Raji (cell line): Measurements from ENCODE around the gene PPT2.

Experiments
- POLR2A ChIP-seq: IDR thresholded peaks from 2 replicates; pipeline ENCODE4 v1.6.1; 2011; ENCODE audit warnings: low read depth, low read length, control low read depth; ENCODE audit not compliant: insufficient read depth

The PPT2 gene

DNA sequence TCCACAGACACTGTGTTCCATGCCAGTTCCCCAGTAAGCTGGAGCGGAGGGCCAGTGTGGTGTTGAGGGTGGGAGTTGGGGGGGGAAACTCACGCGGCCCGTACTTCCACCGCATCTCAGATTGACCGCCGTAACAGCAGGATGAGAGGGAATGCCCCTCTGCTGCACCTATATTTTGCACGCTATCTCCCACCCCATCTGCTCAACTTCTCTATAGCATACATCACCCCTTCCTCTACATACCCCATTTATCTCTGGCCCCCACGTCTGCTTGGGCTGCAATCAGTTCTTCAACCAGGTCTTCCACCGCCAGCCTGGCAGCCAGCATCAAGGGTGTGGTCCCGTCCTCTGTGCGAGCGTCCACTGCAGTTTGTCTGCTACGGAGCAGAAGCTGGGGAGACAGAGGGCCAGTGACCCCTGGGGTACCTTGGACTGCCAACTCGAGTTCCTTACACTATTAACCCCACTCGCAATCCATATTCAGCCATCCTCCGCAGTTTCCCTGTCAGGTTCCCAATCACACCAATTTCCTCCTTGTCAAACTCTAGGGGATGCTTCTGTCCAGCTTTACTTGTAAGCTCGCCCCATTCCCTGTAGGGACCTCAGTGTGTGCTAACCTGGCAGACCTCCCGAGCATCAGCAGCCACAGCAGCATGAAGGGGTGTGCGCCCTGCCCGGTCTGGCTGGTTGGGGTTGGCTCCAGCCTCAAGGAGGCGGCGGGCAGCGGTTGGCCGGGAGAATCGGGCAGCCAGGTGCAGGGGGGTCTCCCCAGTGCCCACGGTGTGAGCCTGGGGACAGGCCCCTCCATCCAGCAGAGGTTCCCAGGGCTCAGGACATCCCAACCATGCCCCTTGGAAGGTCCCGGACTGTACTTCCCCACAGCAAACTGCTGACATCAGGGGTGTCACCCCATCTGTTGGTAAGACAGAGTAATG, 43.0 kb downstream of the PPT2 start:
- TF ChIP-seq POLR2A: no peak; the same call in 1 of the 2 replicates

DNA sequence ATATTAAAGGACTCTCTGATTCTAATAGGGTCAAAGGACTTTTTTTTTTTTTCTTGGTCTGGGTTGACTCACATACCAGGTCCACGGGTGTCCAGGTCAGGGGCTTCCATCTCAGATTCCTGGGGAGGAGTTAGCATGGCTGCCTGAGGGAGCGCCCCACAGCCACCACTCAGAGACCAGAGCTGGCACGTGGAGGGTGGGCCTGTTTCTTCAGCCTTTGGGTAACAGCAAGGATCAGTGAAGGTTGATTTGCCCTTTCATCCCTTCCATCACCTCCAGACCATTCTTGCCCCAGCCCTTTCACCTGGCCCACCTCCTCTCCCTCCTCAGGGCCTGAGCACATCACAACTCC, 44.4 kb downstream of the PPT2 start:
- no peak for TF ChIP-seq POLR2A

DNA sequence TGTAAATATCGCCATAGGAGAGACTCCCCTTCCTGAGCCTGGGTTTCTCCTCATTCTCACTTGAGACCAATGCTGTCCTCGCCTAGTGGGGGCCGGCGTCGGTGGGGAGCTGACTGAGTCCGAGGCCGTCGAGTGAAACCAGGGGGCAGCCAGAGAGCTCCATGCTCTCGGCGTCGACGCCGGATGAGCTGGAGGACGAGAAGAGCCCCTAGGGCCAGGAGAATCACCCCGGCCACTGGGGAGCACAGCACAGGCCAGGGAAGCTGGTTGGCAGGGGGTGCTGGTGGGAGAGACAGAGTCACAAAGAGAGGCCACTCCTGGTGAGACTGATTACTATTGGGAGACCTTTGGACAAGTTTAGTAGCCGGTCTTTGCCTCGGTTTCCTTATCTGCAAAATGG, 44.9 kb downstream of the PPT2 start:
- TF ChIP-seq POLR2A: no peak

DNA sequence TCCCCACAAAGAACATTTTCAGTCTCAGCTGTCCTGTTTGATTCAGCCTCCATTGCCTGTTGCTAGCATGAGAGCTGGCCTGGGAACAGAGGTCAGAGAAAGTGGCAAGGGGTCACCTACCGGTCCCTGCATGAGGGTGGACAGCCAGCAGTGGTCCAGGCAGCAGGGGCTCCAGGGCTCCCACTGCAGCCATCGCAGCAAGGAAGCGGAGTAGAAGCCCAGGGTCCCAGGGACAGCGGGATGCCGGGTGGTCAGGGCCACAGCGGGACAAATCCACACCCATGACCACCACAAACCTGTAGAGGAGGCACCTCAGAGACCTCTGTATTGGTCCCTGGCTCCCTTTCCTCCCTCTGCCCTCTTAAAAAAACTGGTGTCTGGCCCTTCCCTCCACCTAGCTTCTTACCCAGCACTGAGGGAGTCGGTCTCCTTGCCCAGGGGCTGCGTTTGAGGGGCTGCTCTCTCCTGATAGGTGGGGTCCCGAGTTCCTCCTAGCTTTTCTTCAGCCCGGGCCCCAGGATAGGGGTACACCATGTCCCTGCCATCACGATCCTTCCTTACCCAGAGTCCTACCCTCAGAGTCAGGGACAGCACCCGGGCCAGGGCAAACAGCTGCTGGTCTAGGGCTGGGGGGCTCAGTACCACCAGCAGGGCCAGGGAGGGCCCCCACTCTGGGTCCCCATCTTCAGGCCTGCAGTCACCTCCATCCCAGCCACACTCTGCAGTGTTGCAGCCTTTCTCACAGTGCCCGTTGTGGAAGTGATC, 47.0 kb downstream of the PPT2 start:
- no peak for TF ChIP-seq POLR2A

DNA sequence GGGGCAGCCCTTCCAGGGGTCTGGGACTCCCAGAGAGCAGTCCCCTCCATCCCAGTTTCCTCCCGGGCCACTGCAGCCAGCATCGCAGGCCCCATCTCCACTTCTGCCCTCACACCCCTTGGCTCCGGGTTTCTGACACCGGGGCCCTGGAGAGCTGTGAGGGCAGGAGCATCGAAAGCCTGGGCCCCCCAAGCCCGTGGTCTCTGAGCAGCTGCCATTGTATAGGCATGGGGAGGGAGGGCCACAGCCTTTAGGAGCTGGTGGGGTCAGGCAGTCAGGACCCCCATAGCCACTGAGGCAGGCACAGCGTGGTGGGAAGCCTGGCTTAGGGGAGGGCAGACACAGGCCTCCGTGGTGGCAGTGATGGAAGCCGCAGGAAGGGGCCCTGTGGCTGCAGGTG, 48.2 kb downstream of the PPT2 start:
- no peak for TF ChIP-seq POLR2A

DNA sequence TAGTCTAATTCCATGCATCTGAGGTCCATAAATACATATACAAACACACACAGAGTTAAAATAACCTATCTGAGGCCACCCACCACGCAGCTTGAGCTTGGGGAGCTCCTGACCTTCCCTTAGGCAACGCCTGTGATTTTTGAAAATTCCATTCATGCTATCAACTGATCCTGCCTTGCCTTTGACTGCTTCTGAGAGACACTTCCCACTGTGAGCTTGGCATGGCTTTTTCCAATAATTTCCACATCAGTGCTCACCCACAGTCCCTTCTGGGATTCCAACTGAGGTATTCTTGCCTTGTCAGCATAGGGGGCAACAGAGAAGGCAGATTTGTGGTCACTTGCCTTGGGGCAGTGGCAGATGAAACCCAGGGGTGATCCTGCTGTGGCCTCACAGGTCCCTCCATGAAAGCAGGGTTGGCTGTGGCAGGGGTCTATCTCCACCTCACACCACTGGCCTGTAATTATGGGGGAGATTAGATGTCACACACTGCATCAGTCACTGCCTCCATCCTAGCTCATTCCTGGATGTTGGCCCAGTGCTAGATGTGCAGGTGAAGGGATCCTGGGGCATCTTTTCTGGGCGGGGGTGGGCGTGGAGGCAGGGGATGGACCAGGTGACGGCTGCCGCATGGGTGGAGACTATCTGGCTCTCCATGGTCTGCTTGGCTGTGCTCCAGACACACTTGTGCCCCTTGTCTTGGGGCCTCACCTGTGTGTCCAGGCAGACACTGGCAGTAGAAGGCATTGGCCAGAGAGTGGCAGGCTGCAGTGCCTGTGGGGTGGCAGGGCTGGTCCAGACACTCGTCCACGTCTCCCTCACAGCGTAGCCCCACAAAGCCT, 49.7 kb downstream of the PPT2 start:
- no peak for TF ChIP-seq POLR2A

DNA sequence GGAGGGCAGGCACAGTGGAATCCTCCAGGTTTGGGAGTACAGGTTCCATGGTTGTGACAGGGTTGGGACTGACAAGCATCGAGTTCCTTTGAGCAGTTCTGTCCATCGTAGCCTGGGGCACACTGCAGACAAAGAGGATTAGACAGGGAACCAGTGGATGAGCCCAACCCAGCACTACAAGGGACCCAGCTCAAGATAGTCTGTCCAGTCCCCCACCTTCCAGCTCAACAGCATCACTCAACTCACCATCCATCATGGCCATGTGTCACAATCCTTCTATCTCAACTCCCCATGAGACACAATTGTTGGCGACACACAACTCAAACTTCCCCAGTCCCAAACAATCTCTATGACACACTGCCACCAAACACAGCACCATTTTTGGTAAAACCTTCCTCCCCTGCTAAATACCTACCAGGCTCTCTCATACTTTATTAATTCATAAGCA, 50.4 kb downstream of the PPT2 start:
- no peak for TF ChIP-seq POLR2A

DNA sequence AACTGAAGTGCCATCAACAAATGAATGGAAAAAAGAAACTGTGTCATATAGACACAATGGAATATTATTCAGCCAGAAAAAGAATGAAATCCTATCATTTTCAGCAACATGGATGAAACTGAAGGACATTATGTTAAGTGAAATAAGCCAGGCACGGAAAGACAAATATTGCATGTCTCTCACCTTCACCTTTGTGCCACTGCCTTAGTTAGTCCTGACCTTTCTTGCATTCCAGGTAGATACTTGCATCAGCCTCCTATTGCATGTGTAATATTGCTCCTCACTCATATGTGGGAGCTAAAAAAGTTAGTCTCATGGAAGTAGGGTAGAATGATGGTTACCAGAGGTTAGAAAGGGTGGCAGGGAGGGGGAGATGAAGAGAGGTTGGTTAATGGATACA, 55.1 kb downstream of the PPT2 start:
- no peak for TF ChIP-seq POLR2A

DNA sequence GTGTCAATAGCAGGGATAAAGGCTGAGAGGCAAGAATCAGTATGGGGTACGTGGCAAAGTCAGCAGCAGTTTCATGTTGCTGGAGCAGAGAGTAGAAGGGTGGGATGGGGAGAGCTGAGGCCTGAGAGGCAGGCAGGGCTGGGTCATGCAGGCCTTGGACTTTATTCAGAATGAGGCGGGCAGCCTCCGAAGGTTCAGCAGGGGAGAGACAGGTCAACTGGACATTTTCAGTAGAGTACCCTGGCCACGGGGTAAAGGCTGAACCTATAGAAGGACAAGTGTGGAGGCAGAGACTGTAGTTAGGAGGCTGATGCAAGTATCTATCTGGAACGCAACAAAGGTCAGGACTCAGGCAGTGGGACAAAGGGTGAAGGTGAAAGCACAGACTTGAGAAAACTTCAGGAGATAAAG, 56.3 kb downstream of the PPT2 start:
- TF ChIP-seq POLR2A: no peak

DNA sequence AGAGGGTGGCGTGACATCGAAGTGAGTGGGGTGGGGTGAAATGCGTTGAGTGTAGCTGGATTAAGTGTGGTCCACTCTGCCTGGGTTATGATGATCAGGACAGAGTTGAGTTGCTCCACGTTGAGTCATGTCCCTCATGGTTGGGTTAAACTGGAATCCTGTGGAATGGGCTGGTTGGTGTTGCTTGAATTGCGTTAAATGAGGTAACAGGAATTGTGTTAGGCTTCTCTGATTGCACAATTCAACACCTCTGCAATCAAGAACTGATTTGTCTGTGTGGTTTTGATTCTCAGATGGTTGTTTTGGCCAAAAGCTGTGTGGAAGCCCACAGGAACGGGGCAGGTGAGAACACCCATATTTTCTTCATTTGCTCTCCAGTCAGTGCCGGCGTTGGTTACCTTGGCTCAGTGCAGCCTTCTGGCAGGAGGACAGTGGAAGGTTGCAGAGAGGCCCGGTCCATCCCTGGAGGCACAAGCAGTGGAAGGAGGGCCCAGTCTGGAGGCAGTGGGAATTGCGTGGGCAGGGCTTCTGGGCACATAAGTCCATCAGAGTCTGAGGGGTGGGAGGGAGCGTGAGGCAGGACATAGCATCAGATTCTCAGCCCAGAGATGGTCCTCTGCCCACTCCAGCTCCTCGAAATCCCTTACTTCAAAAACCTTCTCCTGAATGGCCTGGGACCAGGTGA, 58.3 kb downstream of the PPT2 start:
- no peak for TF ChIP-seq POLR2A
